Small intestine (tissue), 7 donors: Measurements from ENCODE around the gene IL9. TPM values are rescaled to one million over a fixed set of nuclear protein-coding genes. Genes with fewer than 3 reads are reported as not detected.
A peak's percentile ranks its signal among the peaks of the same experiment; 100 is the strongest.

Source experiments
- DNase-seq, 2 donors: peaks; one replicate each; pipeline versions ENCODE4 v3.0.0 to v3.0.0-alpha.2; 2013
- FAIRE-seq: peaks from 2 replicates; lab custom pipeline; 2012; peaks lifted over from hg19 to GRCh38; lab: Jason Lieb, UNC
- H3K27ac ChIP-seq, 3 donors: one replicate each; pipeline ENCODE4 v1.5.1; 2013; ENCODE audit warnings: low read length in 2 of 3, mild to moderate bottlenecking in 2 of 3, control low read depth in 1 of 3, inconsistent platforms in 1 of 3, low read depth in 1 of 3, moderate library complexity in 1 of 3
- H3K27me3 ChIP-seq, 3 donors: one replicate each; pipeline ENCODE4 v1.6.1; 2013; ENCODE audit warnings: low read length in 3 of 3, inconsistent platforms in 1 of 3; ENCODE audit not compliant: control insufficient read depth in 3 of 3, insufficient read depth in 3 of 3
- H3K36me3 ChIP-seq, 3 donors: one replicate each; pipeline ENCODE4 v1.6.1; 2013; ENCODE audit warnings: low read length in 3 of 3, inconsistent platforms in 1 of 3, low read depth in 1 of 3, mild to moderate bottlenecking in 1 of 3, moderate library complexity in 1 of 3; ENCODE audit not compliant: control insufficient read depth in 3 of 3, insufficient read depth in 2 of 3
- H3K4me1 ChIP-seq, 3 donors: one replicate each; pipeline ENCODE4 v1.6.1; 2013; ENCODE audit warnings: low read length in 2 of 3, inconsistent platforms in 1 of 3, low read depth in 1 of 3, mild to moderate bottlenecking in 1 of 3, moderate library complexity in 1 of 3; ENCODE audit not compliant: control insufficient read depth in 3 of 3, insufficient read depth in 2 of 3
- H3K4me3 ChIP-seq, 3 donors: one replicate each; pipeline ENCODE4 v1.5.1; 2013; ENCODE audit warnings: low read length in 3 of 3, control low read depth in 1 of 3, inconsistent platforms in 1 of 3, low read depth in 1 of 3, mild to moderate bottlenecking in 1 of 3, moderate library complexity in 1 of 3
- H3K9me3 ChIP-seq, 2 donors: one replicate each; pipeline ENCODE4 v1.6.1; 2013; ENCODE audit warnings: low read depth in 1 of 2, low read length in 1 of 2; ENCODE audit not compliant: control insufficient read depth in 2 of 2, insufficient read depth in 1 of 2
- WGBS, 3 donors: extraction: QIAGEN DNeasy Blood & Tissue Kit; methylation state at CpG; one replicate each; pipeline ENCODE4 v1.1.7; 2013; 5-methylcytosine and 5-hydroxymethylcytosine counted together
- polyA plus RNA-seq, 4 donors: library from polyadenylated mRNA; stranded (reverse) in 3 of 4; unstranded in 1 of 4; fragments of 200-250 nt in 3 of 4; fragments of 120-200 nt in 1 of 4; gene quantifications; one replicate each; pipeline versions ENCODE4 v1.2.1 to v1.2.3, GENCODE V29; 2013
- donor health status: healthy with polysubstance abuse.
- donor health status: control.
- donor health status: control.
- donor health status: Bipolar disorder and iron deficiency.
- donor health status: healthy.

The IL9 gene
- polyA plus RNA-seq, 4 donors: not detected

GRCh38 chr5:135930029-135930948 lies 34.6 kb upstream of the IL9 start:
- H3K27ac ChIP-seq: no peak overlapping the region
- DNase-seq: peak in 1 of 2 donors; percentile 19
- peaks cover 5 to 34% (median 13%) of the 10 kb centered on the region in 3 donors for H3K27me3 ChIP-seq
- H3K4me1 ChIP-seq: no peaks in the 10 kb centered on the region
- H3K4me3 ChIP-seq: peak overlapping the region in 1 of 3 donors; percentile 29
- WGBS, 3 donors: 3 to 9% (median 5%) methylated on average over 89 to 99 of the region's 99 CpGs
- H3K9me3 ChIP-seq: no peaks in the 10 kb centered on the region
- FAIRE-seq: no peak
- H3K36me3 ChIP-seq: no peaks in the 10 kb centered on the region

- Histone ChIP-seq H3K27me3 (peaks cover 0 to 12% (median 5%) of the 10 kb centered on the region in 3 donors), H3K4me3 (no peak overlapping the region), H3K27ac (no peak overlapping the region), H3K36me3 (no peaks in the 10 kb centered on the region), H3K4me1 (no peaks in the 10 kb centered on the region), H3K9me3 (no peaks in the 10 kb centered on the region)
- WGBS, 3 donors: 26 to 53% (median 43%) methylated on average over 1 of the region's 1 CpG
- FAIRE-seq: no peak
- no peak for DNase-seq
Measured at GRCh38 chr5:135921388-135921787, 25.7 kb upstream of the IL9 start.

GRCh38 chr5:135920199-135920598 lies 24.6 kb upstream of the IL9 start:
- FAIRE-seq (no peak), DNase-seq (no peak)
- Histone ChIP-seq H3K9me3 (no peaks in the 10 kb centered on the region), H3K27me3 (peaks cover 0 to 10% (median 8%) of the 10 kb centered on the region in 3 donors), H3K36me3 (no peaks in the 10 kb centered on the region), H3K4me1 (no peaks in the 10 kb centered on the region), H3K27ac (no peak overlapping the region), H3K4me3 (no peak overlapping the region)
- 49 to 54% (median 53%) methylated on average over 3 of the region's 3 CpGs for WGBS, 3 donors

- Histone ChIP-seq H3K27ac (no peak overlapping the region), H3K9me3 (no peaks in the 10 kb centered on the region), H3K36me3 (no peaks in the 10 kb centered on the region), H3K27me3 (peaks cover 0 to 11% (median 7%) of the 10 kb centered on the region in 3 donors), H3K4me1 (no peaks in the 10 kb centered on the region), H3K4me3 (no peak overlapping the region)
- FAIRE-seq (no peak), DNase-seq (peak in 1 of 2 donors; percentile 37)
- 49 to 67% (median 66%) methylated on average over 8 of the region's 8 CpGs for WGBS, 3 donors
Measured at GRCh38 chr5:135916638-135917263, 21.1 kb upstream of the IL9 start.

GRCh38 chr5:135915466-135916001 lies 19.9 kb upstream of the IL9 start:
- 82 to 92% (median 83%) methylated on average over 5 of the region's 5 CpGs for WGBS, 3 donors
- peaks cover 0 to 20% (median 9%) of the 10 kb centered on the region in 3 donors for H3K27me3 ChIP-seq
- H3K4me1 ChIP-seq: no peaks in the 10 kb centered on the region
- H3K36me3 ChIP-seq: no peaks in the 10 kb centered on the region
- DNase-seq (no peak), FAIRE-seq (no peak)
- no peak overlapping the region for H3K27ac ChIP-seq
- no peak overlapping the region for H3K4me3 ChIP-seq
- H3K9me3 ChIP-seq: no peaks in the 10 kb centered on the region

GRCh38 chr5:135913713-135914626 lies 18.3 kb upstream of the IL9 start:
- Histone ChIP-seq H3K36me3 (no peaks in the 10 kb centered on the region), H3K27ac (no peak overlapping the region), H3K4me3 (no peak overlapping the region), H3K27me3 (peaks cover 0 to 18% (median 9%) of the 10 kb centered on the region in 3 donors), H3K9me3 (no peaks in the 10 kb centered on the region), H3K4me1 (no peaks in the 10 kb centered on the region)
- DNase-seq: no peak
- FAIRE-seq: no peak
- 52 to 63% (median 59%) methylated on average over 4 of the region's 4 CpGs for WGBS, 3 donors

GRCh38 chr5:135905144-135905543 lies 9.5 kb upstream of the IL9 start:
- no peaks in the 10 kb centered on the region for H3K4me1 ChIP-seq
- H3K4me3 ChIP-seq: no peak overlapping the region
- H3K27me3 ChIP-seq: peaks cover 0 to 11% (median 3%) of the 10 kb centered on the region in 3 donors
- H3K36me3 ChIP-seq: no peaks in the 10 kb centered on the region
- no peaks in the 10 kb centered on the region for H3K9me3 ChIP-seq
- H3K27ac ChIP-seq: no peak overlapping the region
- WGBS, 3 donors: 51 to 70% (median 69%) methylated on average over 1 of the region's 1 CpG
- DNase-seq (no peak), FAIRE-seq (no peak)
